ENCODE results near the gene MAP1A. TPM values are rescaled to one million over a fixed set of nuclear protein-coding genes. Genes with fewer than 3 reads are reported as not detected.

Gene MAP1A
- total RNA-seq, 2 experiments from 2014 or later: 1.3 TPM

- POLR2A ChIA-PET: interaction anchor here (0.7 to 1.3 kb wide), 2 partner anchors 13 to 18 kb away, joined by 3 to 6 read pairs; no protein-coding TSS in a partner anchor
- peak; percentile 98 for DNase-seq
- no peaks in the 10 kb centered on the region for H3K9me3 Mint-ChIP-seq (ENCODE audit: low read depth)
- H3K27ac Mint-ChIP-seq: peak within 1 kb of the TSS; percentile 93
- H3K27me3 Mint-ChIP-seq: no peaks in the 10 kb centered on the region
- peak within 1 kb of the TSS; percentile 81 for H3K4me3 Mint-ChIP-seq
- intact Hi-C loops (cut with DNase I, micrococcal nuclease): loop anchor here (1.0 to 5.0 kb wide), 6 partner anchors 17 to 386 kb away; partner anchors contain the start of genes PDIA3 (in 2 of the 2), LCMT2 (in 1 of the 2) and UBR1 (in 1 of the 2)
- CTCF ChIA-PET: interaction anchor here (1.0 to 2.0 kb wide), 6 partner anchors 9 to 57 kb away, joined by 3 to 11 read pairs (median 4); no protein-coding TSS in a partner anchor
- ATAC-seq: peak; percentile 100
- peaks cover 30% of the 10 kb centered on the region for H3K4me1 Mint-ChIP-seq
- H3K36me3 Mint-ChIP-seq (ENCODE audit: low read depth): peaks cover 23% of the 10 kb centered on the region
These were observed 24.5 kb upstream of the MAP1A start, which contains the start of gene TP53BP1 for GRCh38 chr15:43492673-43493601. Gene TP53BP1 (minus strand): TSS chr15:43493156. CDS start chr15:43493043, 113 bp downstream.

DNA sequence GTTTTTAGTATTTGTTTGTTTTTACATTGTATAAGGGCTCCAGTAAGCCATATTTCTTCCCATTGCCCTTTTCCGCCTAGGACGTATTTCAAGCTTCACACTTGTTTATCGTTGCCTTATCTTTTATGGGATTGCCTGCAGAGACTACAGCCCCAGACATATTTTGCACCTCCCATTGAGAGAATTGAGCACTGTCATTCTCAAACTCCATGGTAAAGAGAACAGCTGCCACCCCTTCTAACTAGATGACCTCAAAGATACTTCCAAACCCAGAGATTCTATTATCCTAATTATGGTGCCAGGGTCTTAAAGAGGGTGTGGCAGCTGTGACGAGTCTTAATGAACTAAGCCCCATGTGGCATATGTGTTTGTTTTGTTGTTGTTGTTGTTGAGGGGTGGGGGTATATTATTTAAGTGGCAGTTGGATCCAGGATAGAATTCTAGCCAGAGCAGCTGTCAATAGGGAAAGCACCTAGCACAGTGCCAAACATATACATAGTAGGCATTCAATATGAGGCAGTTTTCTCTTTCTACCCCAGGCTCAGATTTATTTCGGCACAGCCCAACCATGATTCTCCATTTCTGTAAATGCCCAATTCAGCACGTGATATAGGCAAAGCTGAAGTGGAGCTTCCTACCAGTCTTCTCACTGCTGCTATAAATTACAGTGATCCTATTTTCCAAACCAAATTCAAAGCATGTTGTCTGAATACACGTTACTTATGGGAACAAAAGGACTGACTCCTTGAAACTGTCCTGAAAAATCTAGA lies 23.5 kb upstream of the MAP1A start:
- ATAC-seq (no peak), DNase-seq (no peak)
- H3K4me3 Mint-ChIP-seq: peak overlapping the region; percentile 81
- no peaks in the 10 kb centered on the region for H3K27me3 Mint-ChIP-seq
- ChIA-PET CTCF (interaction anchor here (0.6 to 2.0 kb wide), 7 partner anchors 10 to 58 kb away, joined by 3 to 11 read pairs (median 3); partner anchors contain the start of gene MAP1A), POLR2A (interaction anchor here (1.3 kb wide), 1 partner anchor 17 kb away, joined by 6 read pairs; no protein-coding TSS in a partner anchor)
- peak overlapping the region; percentile 93 for H3K27ac Mint-ChIP-seq
- intact Hi-C loops (cut with DNase I, micrococcal nuclease): loop anchor here (1.0 to 5.0 kb wide), 6 partner anchors 16 to 387 kb away; partner anchors contain the start of genes PDIA3 (in 2 of the 2), LCMT2 (in 1 of the 2) and UBR1 (in 1 of the 2)
- no peaks in the 10 kb centered on the region for H3K9me3 Mint-ChIP-seq (ENCODE audit: low read depth)
- H3K4me1 Mint-ChIP-seq: peaks cover 29% of the 10 kb centered on the region
- peaks cover 18% of the 10 kb centered on the region for H3K36me3 Mint-ChIP-seq (ENCODE audit: low read depth)

- Mint-ChIP-seq H3K27me3 (no peaks in the 10 kb centered on the region), H3K36me3 (ENCODE audit: low read depth) (no peaks in the 10 kb centered on the region), H3K27ac (no peak overlapping the region), H3K9me3 (ENCODE audit: low read depth) (no peaks in the 10 kb centered on the region), H3K4me1 (peaks cover 11% of the 10 kb centered on the region), H3K4me3 (no peak overlapping the region)
- ATAC-seq: no peak
- intact Hi-C loops (cut with DNase I, micrococcal nuclease): no loop called here
- ChIA-PET CTCF (no interaction called here), POLR2A (no interaction called here)
- DNase-seq: no peak
These were observed 18.4 kb upstream of the MAP1A start for GRCh38 chr15:43498990-43499389.

DNA sequence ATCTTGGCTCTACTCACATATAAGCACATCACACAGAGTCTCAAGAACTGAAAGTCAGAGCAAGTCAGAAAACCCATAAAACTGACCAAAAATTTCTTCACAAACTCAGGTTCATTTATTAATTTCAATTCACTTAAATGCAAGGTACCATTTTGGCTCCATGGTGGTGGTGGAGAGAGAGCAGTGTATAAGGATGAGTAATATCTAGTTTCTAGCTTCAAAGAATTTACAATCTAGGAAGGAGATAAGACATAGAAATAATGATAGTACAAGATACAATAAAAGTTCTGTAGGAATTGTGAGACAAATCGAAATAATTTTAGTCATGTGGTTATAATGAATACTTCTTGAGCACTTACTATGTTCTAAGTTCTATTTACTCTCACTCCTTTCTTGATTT lies 17.8 kb upstream of the MAP1A start:
- DNase-seq: no peak
- no peak overlapping the region for H3K4me3 Mint-ChIP-seq
- ChIA-PET CTCF (interaction anchor here (0.9 kb wide), 1 partner anchor 16 kb away, joined by 4 read pairs; no protein-coding TSS in a partner anchor), POLR2A (no interaction called here)
- no peaks in the 10 kb centered on the region for H3K27me3 Mint-ChIP-seq
- intact Hi-C loops (cut with DNase I, micrococcal nuclease): no loop called here
- peak; percentile 71 for ATAC-seq
- no peak overlapping the region for H3K27ac Mint-ChIP-seq
- peaks cover 7% of the 10 kb centered on the region for H3K4me1 Mint-ChIP-seq
- no peaks in the 10 kb centered on the region for H3K9me3 Mint-ChIP-seq (ENCODE audit: low read depth)
- H3K36me3 Mint-ChIP-seq (ENCODE audit: low read depth): no peaks in the 10 kb centered on the region

DNA sequence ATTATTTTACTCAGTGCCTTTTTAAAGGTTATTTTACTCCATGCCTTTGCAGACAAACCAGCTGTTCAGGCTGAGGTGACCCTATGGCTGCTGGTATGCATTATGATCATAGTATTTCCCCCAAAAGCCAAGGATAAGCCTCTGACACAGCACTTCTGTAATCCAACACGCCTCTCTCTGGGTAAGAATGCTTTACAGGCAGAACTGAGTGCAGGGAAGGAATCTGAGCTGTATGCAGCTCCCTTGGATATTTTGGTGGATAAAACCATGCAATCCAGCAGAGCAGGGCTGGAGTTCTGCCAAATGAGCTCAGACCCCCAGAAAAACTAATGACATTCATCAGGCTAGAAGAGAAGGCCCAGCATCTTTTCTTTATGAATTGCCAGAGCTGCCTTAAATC lies 11.7 kb upstream of the MAP1A start:
- no peak overlapping the region for H3K4me3 Mint-ChIP-seq
- H3K27me3 Mint-ChIP-seq: no peaks in the 10 kb centered on the region
- CTCF ChIA-PET: interaction anchor here (0.7 to 2.0 kb wide), 2 partner anchors 8 to 10 kb away, joined by 4 to 5 read pairs; no protein-coding TSS in a partner anchor
- no peaks in the 10 kb centered on the region for H3K9me3 Mint-ChIP-seq (ENCODE audit: low read depth)
- peaks cover 13% of the 10 kb centered on the region for H3K4me1 Mint-ChIP-seq
- ATAC-seq (no peak), DNase-seq (no peak)
- POLR2A ChIA-PET: interaction anchor here (1.1 kb wide), 1 partner anchor 13 kb away, joined by 3 read pairs; no protein-coding TSS in a partner anchor
- intact Hi-C loops (cut with DNase I, micrococcal nuclease): no loop called here
- no peak overlapping the region for H3K27ac Mint-ChIP-seq
- no peaks in the 10 kb centered on the region for H3K36me3 Mint-ChIP-seq (ENCODE audit: low read depth)

- no peak for DNase-seq
- Mint-ChIP-seq H3K36me3 (ENCODE audit: low read depth) (no peaks in the 10 kb centered on the region), H3K27ac (no peak overlapping the region), H3K4me3 (no peak overlapping the region), H3K9me3 (ENCODE audit: low read depth) (no peaks in the 10 kb centered on the region), H3K4me1 (peaks cover 22% of the 10 kb centered on the region), H3K27me3 (no peaks in the 10 kb centered on the region)
- ChIA-PET POLR2A (no interaction called here), CTCF (interaction anchor here (0.6 kb wide), 1 partner anchor 353 kb away, joined by 4 read pairs; no protein-coding TSS in a partner anchor)
- intact Hi-C loops (cut with DNase I, micrococcal nuclease): no loop called here
- ATAC-seq: no peak
These were observed 9.0 kb upstream of the MAP1A start for GRCh38 chr15:43508421-43508820.

DNA sequence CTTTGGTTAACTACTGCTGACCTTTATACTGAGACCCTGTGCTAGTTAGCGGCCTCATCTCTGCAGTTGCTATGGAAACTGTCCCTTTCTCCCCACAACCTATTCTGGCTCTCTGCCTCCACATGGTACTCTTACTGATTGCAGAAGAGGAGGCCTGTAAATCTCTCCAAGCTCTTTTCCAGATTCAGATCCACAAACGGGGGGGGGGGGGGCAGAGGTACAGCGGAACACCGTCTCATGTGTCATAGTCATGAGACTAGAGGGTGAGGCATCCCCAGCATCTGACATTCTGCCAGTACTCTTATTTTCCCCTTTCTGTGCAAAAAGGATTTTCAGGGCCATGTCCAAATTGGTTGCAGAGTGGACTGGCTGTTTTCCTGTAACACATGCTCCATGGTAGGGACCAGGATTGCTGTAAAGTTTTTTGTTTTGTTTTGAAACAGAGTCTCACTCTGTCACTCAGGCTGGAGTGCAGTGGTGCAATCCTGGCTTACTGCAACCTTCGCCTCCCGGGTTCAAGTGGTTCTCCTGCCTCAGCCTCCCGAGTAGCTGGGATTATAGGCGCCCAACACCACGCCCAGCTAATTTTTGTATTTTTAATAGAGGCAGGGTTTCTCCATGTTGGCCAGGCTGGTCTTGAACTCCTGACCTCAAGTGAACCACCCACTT lies 8.3 kb upstream of the MAP1A start:
- no peak overlapping the region for H3K27ac Mint-ChIP-seq
- no peak for DNase-seq
- H3K4me3 Mint-ChIP-seq: no peak overlapping the region
- no peaks in the 10 kb centered on the region for H3K27me3 Mint-ChIP-seq
- no peak for ATAC-seq
- H3K4me1 Mint-ChIP-seq: peaks cover 29% of the 10 kb centered on the region
- CTCF ChIA-PET: no interaction called here
- intact Hi-C loops (cut with DNase I, micrococcal nuclease): no loop called here
- H3K36me3 Mint-ChIP-seq (ENCODE audit: low read depth): no peaks in the 10 kb centered on the region
- POLR2A ChIA-PET: no interaction called here
- no peaks in the 10 kb centered on the region for H3K9me3 Mint-ChIP-seq (ENCODE audit: low read depth)

GRCh38 chr15:43509660-43510199 lies 7.7 kb upstream of the MAP1A start:
- ATAC-seq: no peak

DNA sequence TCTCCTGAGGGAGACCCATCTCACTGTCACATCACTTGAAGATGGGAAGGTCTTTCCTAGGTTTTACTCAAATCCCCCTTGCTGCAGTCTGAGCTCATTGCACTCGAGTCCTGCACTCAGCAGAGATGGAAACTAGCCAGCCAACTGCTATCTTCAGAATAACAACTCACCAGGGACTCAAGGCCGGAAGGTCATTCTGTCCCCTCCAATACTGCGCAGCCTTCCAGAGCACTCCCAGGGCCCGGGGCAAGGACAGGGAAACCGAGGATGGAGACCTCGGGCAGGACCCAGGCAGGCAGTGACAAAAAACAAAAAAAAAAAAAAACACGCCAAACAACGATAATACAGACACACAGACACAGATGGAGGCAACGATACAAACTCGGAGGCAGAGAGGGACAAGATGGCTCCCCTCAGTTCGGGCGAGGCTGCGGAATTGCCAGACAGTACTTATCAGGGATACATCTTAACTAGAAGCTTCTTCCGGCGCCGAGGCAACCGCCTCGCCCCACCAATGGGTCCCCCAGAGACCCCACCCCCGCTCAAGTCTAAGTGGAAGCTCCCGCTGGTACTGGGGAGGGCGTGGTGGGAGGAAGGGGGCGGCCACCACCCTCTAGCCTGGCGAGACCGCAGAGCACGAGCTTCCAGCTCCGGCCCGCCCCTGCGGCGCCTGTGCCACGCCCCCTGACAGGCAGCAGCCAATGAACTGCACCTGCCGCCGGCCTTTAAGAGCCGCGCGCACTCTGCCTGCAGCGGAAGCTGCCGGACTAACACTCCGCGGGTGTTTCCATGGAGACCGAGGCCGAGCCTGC lies 7.0 kb upstream of the MAP1A start:
- Mint-ChIP-seq H3K4me1 (peaks cover 32% of the 10 kb centered on the region), H3K4me3 (peak overlapping the region; percentile 91), H3K36me3 (ENCODE audit: low read depth) (no peaks in the 10 kb centered on the region), H3K27ac (peak overlapping the region; percentile 90), H3K9me3 (ENCODE audit: low read depth) (no peaks in the 10 kb centered on the region), H3K27me3 (no peaks in the 10 kb centered on the region)
- ATAC-seq (peak; percentile 95), DNase-seq (peak; percentile 98)
- ChIA-PET CTCF (interaction anchor here (1.2 to 1.5 kb wide), 2 partner anchors 69 to 72 kb away, joined by 4 to 9 read pairs; no protein-coding TSS in a partner anchor), POLR2A (interaction anchor here (0.5 to 2.2 kb wide), 6 partner anchors 17 to 236 kb away, joined by 3 to 7 read pairs (median 5); partner anchors contain the start of gene TP53BP1)
- intact Hi-C loops (cut with DNase I, micrococcal nuclease): loop anchor here (1.0 to 10.0 kb wide), 12 partner anchors 17 to 590 kb away; partner anchors contain the start of genes TP53BP1 (in 2 of the 2), CCNDBP1 (in 1 of the 2), ELL3 (in 1 of the 2) and LCMT2 (in 1 of the 2)

More at GRCh38 chr15:43509660-43510199, 7.7 kb upstream of the MAP1A start:
- ChIA-PET POLR2A (interaction anchor here (0.5 to 0.8 kb wide), 2 partner anchors 27 to 237 kb away, joined by 3 to 7 read pairs; no protein-coding TSS in a partner anchor), CTCF (no interaction called here)
- H3K36me3 Mint-ChIP-seq (ENCODE audit: low read depth): no peaks in the 10 kb centered on the region
- H3K4me3 Mint-ChIP-seq: peak overlapping the region; percentile 91
- no peaks in the 10 kb centered on the region for H3K27me3 Mint-ChIP-seq
- H3K9me3 Mint-ChIP-seq (ENCODE audit: low read depth): no peaks in the 10 kb centered on the region
- peaks cover 32% of the 10 kb centered on the region for H3K4me1 Mint-ChIP-seq
- intact Hi-C loops (cut with DNase I, micrococcal nuclease): loop anchor here (1.0 to 10.0 kb wide), 12 partner anchors 16 to 589 kb away; partner anchors contain the start of genes TP53BP1 (in 2 of the 2), CCNDBP1 (in 1 of the 2), ELL3 (in 1 of the 2) and LCMT2 (in 1 of the 2)
- H3K27ac Mint-ChIP-seq: peak overlapping the region; percentile 90
- DNase-seq: no peak

Measured in activated CD4-positive, alpha-beta T cell treated with anti-CD3 and anti-CD28 coated beads for 36 hours (primary cell).